GM18511 (cell line): ENCODE results near the gene ADAMTSL4.
"Not testable (repeated sequence)": the region's sequence is repeated elsewhere in the genome, so short reads cannot be mapped to it uniquely, and the experiment has no call there.

ENCODE experiments used
- ATAC-seq: cut with Tn5 transposase; IDR thresholded peaks from one replicate; pipeline ENCODE4 v1.9.1; 2021; ENCODE audit warnings: mild to moderate bottlenecking, moderate library complexity; ENCODE audit not compliant: unreplicated experiment

ADAMTSL4 gene

GRCh38 chr1:150555198-150555970 lies 6.2 kb downstream of the ADAMTSL4 start:
- no peak for ATAC-seq

- ATAC-seq = no peak
Measured at GRCh38 chr1:150555971-150556865, 7.0 kb downstream of the ADAMTSL4 start.

GRCh38 chr1:150557065-150557600 lies 7.9 kb downstream of the ADAMTSL4 start:
- no peak for ATAC-seq

- ATAC-seq = no peak
Measured at GRCh38 chr1:150557813-150558212, 8.6 kb downstream of the ADAMTSL4 start.

GRCh38 chr1:150558303-150558704 lies 9.1 kb downstream of the ADAMTSL4 start:
- no peak for ATAC-seq

GRCh38 chr1:150558761-150559655 lies 9.8 kb downstream of the ADAMTSL4 start:
- ATAC-seq = no peak

GRCh38 chr1:150559656-150560010 lies 10.4 kb downstream of the ADAMTSL4 start:
- ATAC-seq = no peak

GRCh38 chr1:150560011-150560438 lies 10.8 kb downstream of the ADAMTSL4 start:
- ATAC-seq = no peak

GRCh38 chr1:150560576-150561253 lies 11.5 kb downstream of the ADAMTSL4 start:
- peak; percentile 39 for ATAC-seq

- peak; percentile 19 for ATAC-seq
Measured at GRCh38 chr1:150561254-150561973, 12.2 kb downstream of the ADAMTSL4 start.

- peak; percentile 46 for ATAC-seq
Measured at GRCh38 chr1:150561974-150562445, 12.8 kb downstream of the ADAMTSL4 start.

- ATAC-seq = peak; percentile 44
Measured at GRCh38 chr1:150562446-150563339, 13.5 kb downstream of the ADAMTSL4 start.

- ATAC-seq = peak; percentile 24
Measured at GRCh38 chr1:150563340-150564038, 14.3 kb downstream of the ADAMTSL4 start.

- no peak for ATAC-seq
Measured at GRCh38 chr1:150564051-150564991, 15.1 kb downstream of the ADAMTSL4 start.

GRCh38 chr1:150565240-150565991 lies 16.2 kb downstream of the ADAMTSL4 start:
- ATAC-seq = not testable (repeated sequence)
